Gastroesophageal sphincter (tissue), 4 donors: ENCODE data around the gene FAM107A. TPM values are rescaled to one million over a fixed set of nuclear protein-coding genes. Genes with fewer than 3 reads are reported as not detected.
"Not testable (repeated sequence)": the region's sequence is repeated elsewhere in the genome, so short reads cannot be mapped to it uniquely, and the experiment has no call there.

Experiments
- ATAC-seq: fragments of 150-250 bp; one replicate; pipeline ENCODE4 v1.9.1; 2016; ENCODE audit warnings: mild to moderate bottlenecking, moderate library complexity
- H3K27ac ChIP-seq, 4 donors: fragments of 200-600 bp; sonication (generic) in 3 of 4; 1 replicate in 3 of 4; 2 replicates in 1 of 4; pipeline ENCODE4 v1.5.1; 2016 to 2019
- H3K27me3 ChIP-seq: fragments of 200-600 bp; sonication (generic); one replicate; pipeline ENCODE4 v1.5.1; 2019
- H3K36me3 ChIP-seq, 2 donors: fragments of 200-600 bp; sonication (generic); one replicate each; pipeline ENCODE4 v1.5.1; 2019; ENCODE audit warnings: control low read depth in 1 of 2
- H3K4me1 ChIP-seq, 3 donors: fragments of 200-600 bp; sonication (generic); 1 replicate in 2 of 3; 2 replicates in 1 of 3; pipeline ENCODE4 v1.5.1; 2016 to 2019; ENCODE audit warnings: control low read depth in 2 of 3
- H3K4me3 ChIP-seq, 2 donors: fragments of 200-600 bp; sonication (generic); one replicate each; pipeline ENCODE4 v1.5.1; 2019; ENCODE audit warnings: mild to moderate bottlenecking in 1 of 2, moderate library complexity in 1 of 2
- H3K9me3 ChIP-seq, 3 donors: fragments of 200-600 bp; sonication (generic); one replicate each; pipeline ENCODE4 v1.5.1; 2017 to 2019; ENCODE audit warnings: control low read depth in 2 of 3
- CTCF ChIP-seq, 4 experiments: fragments of 200-600 bp in 2 of 4; fragments of 450-650 bp in 2 of 4; sonication (generic) in 1 of 4; IDR thresholded peaks; one replicate each; pipeline ENCODE4 v1.5.1; 2017 to 2019; ENCODE audit warnings: antibody characterized with exemption in 4 of 4, mild to moderate bottlenecking in 2 of 4, moderate library complexity in 2 of 4
- EP300 ChIP-seq: sonication (generic); formaldehyde crosslinking; IDR thresholded peaks from one replicate; pipeline ENCODE4 v1.6.1; 2017; ENCODE audit warnings: antibody characterized with exemption, mild to moderate bottlenecking
- POLR2A ChIP-seq, 2 donors: fragments of 450-650 bp; IDR thresholded peaks; one replicate each; pipeline ENCODE4 v1.6.1; 2017; ENCODE audit warnings: antibody characterized with exemption in 2 of 2, mild to moderate bottlenecking in 2 of 2, moderate library complexity in 1 of 2
- POLR2AphosphoS5 ChIP-seq: sonication (generic); formaldehyde crosslinking; IDR thresholded peaks from one replicate; pipeline ENCODE4 v1.6.1; 2017; ENCODE audit warnings: antibody characterized with exemption
- WGBS, 2 donors: methylation state at CpG; one replicate each; pipeline ENCODE4 v1.1.5; 2018; ENCODE audit warnings: low coverage in 1 of 2; 5-methylcytosine and 5-hydroxymethylcytosine counted together
- total RNA-seq, 4 donors: library from RNA; depleted of rRNA; stranded (reverse); fragments of >200 nt; gene quantifications; one replicate each; pipeline ENCODE4 v1.1.0, GENCODE V29; 2016

The FAM107A gene
- total RNA-seq, 4 donors from 2014 or later, result 27.9 to 109 (median 83.8) TPM

- peaks cover 0 to 25% (median 0%) of the 10 kb centered on the region in 3 donors for H3K4me1 ChIP-seq
- peaks cover 0 to 90% of the 10 kb centered on the region in 2 donors for H3K36me3 ChIP-seq
- no peaks in the 10 kb centered on the region for H3K27me3 ChIP-seq
- H3K4me3 ChIP-seq, result no peak overlapping the region
- no peak overlapping the region for H3K27ac ChIP-seq
- H3K9me3 ChIP-seq, result no peaks in the 10 kb centered on the region
- WGBS, 2 donors, result 90% methylated on average over 4 of the region's 18 CpGs; no CpG with 5 or more reads in 1 of the 2 donors
- no peak for ATAC-seq
- no peak for TF ChIP-seq POLR2AphosphoS5
- no peak for TF ChIP-seq POLR2A (IDR thresholded peaks at IDR 0.05)
- TF ChIP-seq EP300, result no peak
- no peak for TF ChIP-seq CTCF (IDR thresholded peaks at IDR 0.05)
These were observed 46.8 kb downstream of the FAM107A start for GRCh38 chr3:58530354-58530865.

GRCh38 chr3:58529516-58530353, 47.5 kb downstream of the FAM107A start:
- TF ChIP-seq POLR2A (IDR thresholded peaks at IDR 0.05), result no peak
- no peak for TF ChIP-seq POLR2AphosphoS5
- TF ChIP-seq CTCF (IDR thresholded peaks at IDR 0.05), result no peak
- TF ChIP-seq EP300, result no peak
- Histone ChIP-seq H3K9me3 (no peaks in the 10 kb centered on the region), H3K4me1 (peaks cover 0 to 21% (median 0%) of the 10 kb centered on the region in 3 donors), H3K27me3 (no peaks in the 10 kb centered on the region), H3K4me3 (no peak overlapping the region), H3K27ac (no peak overlapping the region), H3K36me3 (peaks cover 0 to 93% of the 10 kb centered on the region in 2 donors)
- WGBS, 2 donors, result 70 to 79% methylated on average over 2 to 6 of the region's 15 CpGs
- no peak for ATAC-seq

- H3K27me3 ChIP-seq, result no peaks in the 10 kb centered on the region
- H3K27ac ChIP-seq, result no peak overlapping the region
- peaks cover 0 to 21% (median 0%) of the 10 kb centered on the region in 3 donors for H3K4me1 ChIP-seq
- H3K36me3 ChIP-seq, result peaks cover 0 to 93% of the 10 kb centered on the region in 2 donors
- no peak overlapping the region for H3K4me3 ChIP-seq
- no peak for ATAC-seq
- WGBS, 2 donors, result 38 to 64% methylated on average over 1 to 2 of the region's 6 CpGs
- no peak for TF ChIP-seq POLR2A (IDR thresholded peaks at IDR 0.05)
- peak; percentile 6 for TF ChIP-seq POLR2AphosphoS5
- H3K9me3 ChIP-seq, result no peaks in the 10 kb centered on the region
These were observed 48.6 kb downstream of the FAM107A start for GRCh38 chr3:58528629-58529028.

GRCh38 chr3:58527440-58527839, 49.8 kb downstream of the FAM107A start:
- not testable (repeated sequence) for H3K4me3 ChIP-seq, ATAC-seq, H3K9me3 ChIP-seq, H3K27ac ChIP-seq, H3K27me3 ChIP-seq
- 88 to 95% methylated on average over 2 of the region's 3 CpGs for WGBS, 2 donors
- H3K4me1 ChIP-seq, result peaks cover 0 to 13% (median 0%) of the 10 kb centered on the region in 3 donors
- H3K36me3 ChIP-seq, result peaks cover 0 to 95% of the 10 kb centered on the region in 2 donors

- TF ChIP-seq CTCF (IDR thresholded peaks at IDR 0.05), result no peak
- no peak for TF ChIP-seq POLR2A (IDR thresholded peaks at IDR 0.05)
- no peak for TF ChIP-seq POLR2AphosphoS5
- no peak for TF ChIP-seq EP300
- H3K4me3 ChIP-seq, result no peak overlapping the region
- no peaks in the 10 kb centered on the region for H3K9me3 ChIP-seq
- WGBS, 2 donors, result no CpG with 5 or more reads among the region's 7 CpGs
- peaks cover 0 to 12% (median 0%) of the 10 kb centered on the region in 3 donors for H3K4me1 ChIP-seq
- H3K27ac ChIP-seq, result no peak overlapping the region
- peaks cover 0 to 98% of the 10 kb centered on the region in 2 donors for H3K36me3 ChIP-seq
- ATAC-seq, result no peak
- H3K27me3 ChIP-seq, result no peaks in the 10 kb centered on the region
These were observed 50.7 kb downstream of the FAM107A start for GRCh38 chr3:58526515-58526957.
